Hepatocyte (in vitro differentiated cells): ENCODE measurements around the gene MON1B.

Source experiments
- CTCF ChIP-seq: fragments of 200-600 bp; sonication (generic); IDR thresholded peaks from 2 replicates; pipeline ENCODE4 v1.5.1; 2016; ENCODE audit warnings: antibody characterized with exemption, mild to moderate bottlenecking; ENCODE audit not compliant: poor library complexity
- EZH2 ChIP-seq: fragments of 200-600 bp; sonication (generic); IDR thresholded peaks from 2 replicates; pipeline ENCODE4 v1.6.1; 2016; ENCODE audit warnings: antibody characterized with exemption, mild to moderate bottlenecking, borderline replicate concordance
- EZH2phosphoT487 ChIP-seq: fragments of 200-600 bp; sonication (generic); IDR thresholded peaks from one replicate; pipeline ENCODE4 v1.6.1; 2018; ENCODE audit warnings: antibody characterized with exemption, mild to moderate bottlenecking, low read depth, moderate library complexity; ENCODE audit not compliant: unreplicated experiment, severe bottlenecking

GRCh38 chr16:77220427-77220826 lies 29.4 kb downstream of the MON1B start:
- TF ChIP-seq CTCF, result no peak
- no peak for TF ChIP-seq EZH2phosphoT487
- TF ChIP-seq EZH2, result no peak
